GM06990 (cell line): ENCODE results near the gene LRIT1.

ENCODE experiments used
- DNase-seq: peaks from one replicate; pipeline ENCODE4 v3.0.0-alpha.2; 2011; ENCODE audit not compliant: insufficient read length; ENCODE audit errors: extremely low read depth
- H3K27me3 ChIP-seq: replicated peaks from 2 replicates; pipeline ENCODE4 v1.6.0; 2011; ENCODE audit warnings: low read length; ENCODE audit not compliant: control insufficient read depth, insufficient read depth
- H3K36me3 ChIP-seq: 2 replicates; pipeline ENCODE4 v1.5.1; 2011; ENCODE audit warnings: low read length; ENCODE audit not compliant: control insufficient read depth, insufficient read depth
- H3K4me3 ChIP-seq: replicated peaks from 2 replicates; pipeline ENCODE4 v1.5.1; 2011; ENCODE audit warnings: low read depth, mild to moderate bottlenecking, control low read depth, low read length
- TF ChIP-seq, protein P1 (sequence below): IDR thresholded peaks from 2 replicates; pipeline ENCODE4 v1.5.1; 2011; ENCODE audit warnings: low read length, control low read depth, mild to moderate bottlenecking, inconsistent platforms; ENCODE audit not compliant: insufficient read depth, poor library complexity, severe bottlenecking

Gene LRIT1

DNA sequence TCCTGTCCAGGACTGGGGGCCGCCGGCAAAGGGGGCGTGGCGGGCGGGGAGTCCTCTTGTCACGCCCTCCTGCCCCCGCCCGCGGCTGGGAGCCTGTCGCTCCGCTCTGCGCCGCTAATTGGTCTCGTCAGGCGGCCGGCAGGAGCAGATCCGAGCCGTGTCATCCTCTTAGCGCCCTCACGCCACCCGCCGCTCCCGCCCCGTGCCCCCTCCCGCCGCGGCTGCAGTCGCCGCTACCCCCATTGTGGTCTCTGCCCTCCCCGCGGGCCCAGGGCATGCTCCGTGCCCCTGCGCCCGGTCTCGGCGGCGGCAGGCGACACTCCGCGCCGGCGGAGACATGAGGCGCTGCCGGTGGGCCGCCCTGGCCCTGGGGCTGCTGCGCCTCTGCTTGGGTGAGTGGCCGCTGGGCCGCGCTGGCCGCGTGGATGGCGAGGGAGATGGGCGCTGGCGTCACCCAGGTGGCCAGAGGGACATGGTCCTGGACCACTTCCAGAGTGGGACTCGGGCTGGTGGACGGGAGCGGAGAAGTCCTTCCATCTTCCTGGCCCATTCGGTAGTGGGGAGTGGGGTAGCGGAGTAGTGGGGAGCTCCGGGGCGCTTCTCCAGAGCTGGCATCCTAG is 46.8 kb downstream of the LRIT1 start, which contains the start of gene CDHR1:
Gene CDHR1 (plus strand): TSS at position 114 of the 620 bp plus-strand sequence. CDS start 224 bp downstream, at position 338.
- peaks cover 16% of the 10 kb centered on the region for H3K27me3 ChIP-seq
- DNase-seq, result peak; percentile 71
- peak within 1 kb of the TSS; percentile 52 for H3K4me3 ChIP-seq

DNA sequence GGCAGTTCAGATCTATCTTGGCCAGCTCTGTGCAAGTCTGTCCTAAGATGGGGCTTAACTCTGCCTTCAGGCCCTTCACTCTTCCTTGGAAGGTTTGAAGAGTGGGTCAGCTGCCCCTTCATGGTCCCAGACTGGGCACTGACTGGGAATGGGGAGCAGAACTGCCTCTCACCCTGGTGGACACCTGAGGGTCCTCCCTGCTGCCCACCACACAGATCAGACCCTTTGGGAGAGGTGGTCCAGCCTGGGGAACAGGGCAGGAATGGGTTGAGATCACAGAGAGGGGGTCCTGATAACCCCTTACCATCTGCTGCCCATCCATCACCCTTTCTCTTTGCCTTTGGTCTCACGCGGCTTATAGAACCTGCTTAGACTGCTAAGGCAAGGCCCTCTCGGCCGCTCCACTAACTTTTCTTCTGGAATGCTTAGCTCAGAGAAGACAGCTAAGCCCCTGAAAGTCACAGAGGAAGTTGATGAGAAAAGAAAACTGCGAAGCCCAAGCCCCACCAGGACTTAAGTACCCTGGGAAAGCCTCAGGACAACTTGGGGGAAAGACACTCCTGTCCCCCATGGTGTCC is 47.4 kb downstream of the LRIT1 start:
- H3K27me3 ChIP-seq, result peaks cover 16% of the 10 kb centered on the region
- H3K36me3 ChIP-seq, result no peaks in the 10 kb centered on the region
- TF ChIP-seq, protein P1, sequence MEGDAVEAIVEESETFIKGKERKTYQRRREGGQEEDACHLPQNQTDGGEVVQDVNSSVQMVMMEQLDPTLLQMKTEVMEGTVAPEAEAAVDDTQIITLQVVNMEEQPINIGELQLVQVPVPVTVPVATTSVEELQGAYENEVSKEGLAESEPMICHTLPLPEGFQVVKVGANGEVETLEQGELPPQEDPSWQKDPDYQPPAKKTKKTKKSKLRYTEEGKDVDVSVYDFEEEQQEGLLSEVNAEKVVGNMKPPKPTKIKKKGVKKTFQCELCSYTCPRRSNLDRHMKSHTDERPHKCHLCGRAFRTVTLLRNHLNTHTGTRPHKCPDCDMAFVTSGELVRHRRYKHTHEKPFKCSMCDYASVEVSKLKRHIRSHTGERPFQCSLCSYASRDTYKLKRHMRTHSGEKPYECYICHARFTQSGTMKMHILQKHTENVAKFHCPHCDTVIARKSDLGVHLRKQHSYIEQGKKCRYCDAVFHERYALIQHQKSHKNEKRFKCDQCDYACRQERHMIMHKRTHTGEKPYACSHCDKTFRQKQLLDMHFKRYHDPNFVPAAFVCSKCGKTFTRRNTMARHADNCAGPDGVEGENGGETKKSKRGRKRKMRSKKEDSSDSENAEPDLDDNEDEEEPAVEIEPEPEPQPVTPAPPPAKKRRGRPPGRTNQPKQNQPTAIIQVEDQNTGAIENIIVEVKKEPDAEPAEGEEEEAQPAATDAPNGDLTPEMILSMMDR, result no peak
- peak overlapping the region; percentile 52 for H3K4me3 ChIP-seq
- DNase-seq, result no peak

More for the DNA sequence above, 46.8 kb downstream of the LRIT1 start, which contains the start of gene CDHR1:
- TF ChIP-seq, protein P1, result no peak
- no peaks in the 10 kb centered on the region for H3K36me3 ChIP-seq

DNA sequence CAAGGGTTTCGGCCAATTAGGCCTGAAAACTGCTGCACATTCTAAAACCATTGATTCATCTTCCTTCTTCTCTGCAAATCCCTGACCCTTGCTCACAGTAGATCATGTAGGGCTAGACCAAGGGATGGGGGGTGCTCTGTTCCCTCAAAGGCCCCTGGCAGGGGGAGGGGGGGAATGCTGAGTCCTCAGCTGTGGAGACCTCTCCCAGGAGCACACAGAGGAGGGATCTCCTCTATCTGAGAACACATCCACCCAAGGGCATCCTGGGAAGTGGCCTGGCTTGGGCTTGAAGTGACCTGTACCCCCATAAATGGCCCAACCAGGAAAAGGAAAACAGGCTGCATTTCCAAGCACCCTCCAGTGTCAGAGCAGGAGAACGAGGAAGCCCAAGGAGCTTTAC is 48.0 kb downstream of the LRIT1 start:
- TF ChIP-seq, protein P1, result no peak
- H3K27me3 ChIP-seq, result peaks cover 15% of the 10 kb centered on the region
- no peak overlapping the region for H3K4me3 ChIP-seq
- no peaks in the 10 kb centered on the region for H3K36me3 ChIP-seq
- DNase-seq, result no peak

DNA sequence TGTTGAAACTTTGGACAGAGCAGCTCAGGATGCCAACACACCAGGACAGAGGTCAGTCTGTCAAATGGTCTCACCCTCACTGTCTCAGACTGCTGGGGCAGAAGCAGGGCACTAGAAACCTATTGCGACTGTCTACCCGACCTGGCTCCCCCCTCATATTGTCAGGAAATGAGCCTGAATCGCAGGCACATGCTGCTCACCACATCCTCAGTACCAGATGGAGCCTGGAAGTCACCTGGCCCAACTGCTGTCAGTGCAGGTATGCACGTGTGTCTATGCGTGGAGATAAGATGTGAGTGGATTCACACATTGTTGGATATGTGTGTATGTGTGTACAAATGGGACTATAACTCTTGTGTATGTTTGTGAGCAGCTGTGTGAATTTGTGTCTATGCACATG is 50.2 kb downstream of the LRIT1 start:
- TF ChIP-seq, protein P1, result no peak
- Histone ChIP-seq H3K36me3 (no peaks in the 10 kb centered on the region), H3K4me3 (no peak overlapping the region), H3K27me3 (peaks cover 13% of the 10 kb centered on the region)
- no peak for DNase-seq

DNA sequence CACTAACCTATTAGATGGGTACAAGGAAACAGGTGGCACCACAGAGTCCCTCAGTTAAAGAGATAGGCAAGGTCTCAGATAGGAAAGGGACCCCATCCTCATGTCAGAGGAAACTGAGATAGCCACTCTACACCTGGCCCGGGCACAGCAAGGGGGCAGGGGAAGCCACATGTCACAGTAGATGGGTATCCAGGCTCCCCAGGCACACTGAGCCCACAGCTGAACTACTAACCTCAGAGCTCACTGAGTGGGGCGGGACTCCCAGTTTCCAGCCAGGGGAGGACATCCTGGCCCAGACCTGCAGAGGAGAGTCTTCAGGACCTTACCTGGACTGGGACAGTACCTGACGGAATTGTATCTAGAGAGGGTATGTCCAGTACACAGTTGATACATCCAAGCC is 50.7 kb downstream of the LRIT1 start:
- Histone ChIP-seq H3K4me3 (no peak overlapping the region), H3K27me3 (peaks cover 11% of the 10 kb centered on the region), H3K36me3 (no peaks in the 10 kb centered on the region)
- DNase-seq, result no peak
- TF ChIP-seq, protein P1, result no peak
